GM12878 (cell line): ENCODE measurements around the gene AQP5. TPM values are rescaled to one million over a fixed set of nuclear protein-coding genes. Genes with fewer than 3 reads are reported as not detected.

Source experiments
- ATAC-seq: fragments of 200-7000 bp; cut with Tn5 transposase; 3 replicates; pipeline ENCODE4 v1.9.1; 2020; ENCODE audit warnings: mild to moderate bottlenecking, moderate library complexity
- BruUV-seq: library from RNA; stranded (reverse); fragments of 400-500 nt; replicated peaks from 2 replicates; lab custom pipeline; 2021; lab: Mats Ljungman, UMichigan
- CTCF ChIA-PET: fragments of 300-600 bp; sonication (Branson Sonifier 250); formaldehyde crosslinking; extraction: SDS; loops from one replicate; lab custom pipeline; 2021; ENCODE audit warnings: inconsistent platforms; lab: Yijun Ruan, JAX
- POLR2A ChIA-PET: fragments of 350-600 bp; formaldehyde crosslinking; extraction: SDS; loops from one replicate; lab custom pipeline; 2021; ENCODE audit warnings: inconsistent platforms; lab: Charles Lee
- RAD21 ChIA-PET: fragments of 300-600 bp; sonication (Branson Sonifier 250); formaldehyde crosslinking; loops from one replicate; lab custom pipeline; 2023; ENCODE audit warnings: antibody characterized with exemption; ENCODE audit not compliant: unreplicated experiment; lab: Charles Lee
- SMC1A ChIA-PET: fragments of 300-600 bp; sonication (Branson Sonifier 250); formaldehyde crosslinking; loops from one replicate; lab custom pipeline; 2023; ENCODE audit not compliant: unreplicated experiment, uncharacterized antibody; lab: Charles Lee
- DNase-seq: peaks from one replicate; pipeline ENCODE4 v3.0.0-alpha.2; 2011; ENCODE audit warnings: low read depth, low spot score
- FAIRE-seq: peaks from 3 replicates; lab custom pipeline; 2011; peaks lifted over from hg19 to GRCh38; lab: Jason Lieb, UNC
- H2AFZ ChIP-seq: 2 replicates; pipeline ENCODE4 v1.6.0; 2011; ENCODE audit warnings: low read depth, low read length, control low read depth; ENCODE audit not compliant: control insufficient read depth
- H3K27ac ChIP-seq: 2 replicates; pipeline ENCODE4 v1.5.1; 2011; ENCODE audit warnings: control low read depth; ENCODE audit not compliant: control insufficient read depth, insufficient read depth
- H3K27me3 ChIP-seq, 2 experiments: replicated peaks in 1 of 2; 2 replicates each; pipeline versions ENCODE4 v1.6.0 to v1.6.1; 2011; ENCODE audit warnings: low read length in 1 of 2; ENCODE audit not compliant: control insufficient read depth in 2 of 2, insufficient read depth in 2 of 2
- H3K36me3 ChIP-seq, 2 experiments: 2 replicates each; pipeline ENCODE4 v1.5.1; 2011; ENCODE audit warnings: low read length in 1 of 2; ENCODE audit not compliant: control insufficient read depth in 2 of 2, insufficient read depth in 2 of 2
- H3K4me1 ChIP-seq: 2 replicates; pipeline ENCODE4 v1.6.1; 2011; ENCODE audit warnings: mild to moderate bottlenecking, low read length, moderate library complexity, mixed read lengths; ENCODE audit not compliant: control insufficient read depth, insufficient read depth
- H3K4me2 ChIP-seq: 2 replicates; pipeline ENCODE4 v1.6.0; 2011; ENCODE audit warnings: control low read depth; ENCODE audit not compliant: control insufficient read depth, insufficient read depth
- H3K4me3 ChIP-seq: fragments of 200-600 bp; sonication (generic); 2 replicates; pipeline ENCODE4 v1.5.1; 2016
- H3K79me2 ChIP-seq: 2 replicates; pipeline ENCODE4 v1.6.0; 2011; ENCODE audit warnings: low read length; ENCODE audit not compliant: control insufficient read depth, insufficient read depth
- H3K9ac ChIP-seq: 2 replicates; pipeline ENCODE4 v1.8.0; 2011; ENCODE audit warnings: low read length, control low read depth, mixed read lengths; ENCODE audit not compliant: control insufficient read depth, insufficient read depth
- H3K9me3 ChIP-seq: replicated peaks from 3 replicates; pipeline ENCODE4 v1.5.1; 2011; ENCODE audit warnings: mild to moderate bottlenecking, low read length; ENCODE audit not compliant: control insufficient read depth, insufficient read depth
- H4K20me1 ChIP-seq: 2 replicates; pipeline ENCODE4 v1.6.0; 2011; ENCODE audit not compliant: control insufficient read depth, insufficient read depth
- CUX1 ChIP-seq: IDR thresholded peaks from 2 replicates; pipeline ENCODE4 v1.6.1; 2012; ENCODE audit warnings: improper control_type of control experiment, low read depth, low read length; ENCODE audit not compliant: insufficient replicate concordance
- ETV6 ChIP-seq, 2 experiments: fragments of 450-650 bp in 1 of 2; IDR thresholded peaks in 1 of 2; conservative IDR thresholded peaks in 1 of 2; 2 replicates each; pipeline ENCODE4 v1.6.1; 2014; ENCODE audit warnings: antibody characterized with exemption in 1 of 2, borderline replicate concordance in 1 of 2, low read depth in 1 of 2, mild to moderate bottlenecking in 1 of 2, moderate library complexity in 1 of 2
- FOXM1 ChIP-seq: IDR thresholded peaks from 2 replicates; pipeline ENCODE4 v1.6.1; 2012; ENCODE audit warnings: low read depth, mild to moderate bottlenecking, inconsistent platforms, low read length, moderate library complexity
- POLR2AphosphoS2 ChIP-seq: IDR thresholded peaks from 2 replicates; pipeline ENCODE4 v1.6.1; 2011; ENCODE audit warnings: low read depth, mild to moderate bottlenecking, low read length, improper control_type of control experiment, moderate library complexity
- RBBP5 ChIP-seq: fragments of 200-600 bp; sonication (generic); conservative IDR thresholded peaks from 2 replicates; pipeline ENCODE4 v1.6.1; 2016
- SREBF1 ChIP-seq: IDR thresholded peaks from 2 replicates; pipeline ENCODE4 v1.6.1; 2012; ENCODE audit warnings: mild to moderate bottlenecking, low read length
- SREBF2 ChIP-seq: IDR thresholded peaks from 2 replicates; pipeline ENCODE4 v1.6.1; 2012; ENCODE audit warnings: mild to moderate bottlenecking, low read length
- SUPT20H ChIP-seq: IDR thresholded peaks from 2 replicates; pipeline ENCODE4 v1.6.1; 2011; ENCODE audit warnings: low read depth, mild to moderate bottlenecking, low read length, moderate library complexity, borderline replicate concordance; ENCODE audit not compliant: control insufficient read depth
- ZBTB11 ChIP-seq: fragments of 450-650 bp; formaldehyde crosslinking; IDR thresholded peaks from 2 replicates; pipeline ENCODE4 v1.5.0; 2022; ENCODE audit warnings: mild to moderate bottlenecking, missing genetic modification characterization
- ZNF207 ChIP-seq: fragments of 450-650 bp; IDR thresholded peaks from 2 replicates; pipeline ENCODE4 v1.6.1; 2014; ENCODE audit warnings: antibody characterized with exemption, mild to moderate bottlenecking, borderline replicate concordance
- WGBS: methylation state at CpG from one replicate; pipeline ENCODE4 v1.1.6; 2016; ENCODE audit warnings: low lambda C conversion rate; ENCODE audit not compliant: insufficient replicate concordance, insufficient coverage; ENCODE audit errors: missing lambda C conversion rate; 5-methylcytosine and 5-hydroxymethylcytosine counted together
- in situ Hi-C: fragments of 300-500 bp; cut with MboI; formaldehyde crosslinking; loops from 9 replicates; pipeline ENCODE4 v1.14.3; 2018; ENCODE audit warnings: mixed read lengths
- intact Hi-C: fragments of 100-400 bp; cut with micrococcal nuclease; formaldehyde crosslinking; loops from one replicate; pipeline ENCODE4 v1.14.2; 2022; ENCODE audit not compliant: unreplicated experiment
- polyA plus RNA-seq, 11 experiments: library from polyadenylated mRNA; depleted of rRNA in 4 of 11; unstranded in 6 of 11; stranded (reverse) in 5 of 11; fragments of >200 nt; fragmentation: Nextera tagmentation in 4 of 11; fragmentation: Illumina TruSeq in 1 of 11; extraction: Ambion mirVana in 4 of 11; extraction: Trizol in 1 of 11; gene quantifications; 1 replicate in 1 of 11; 2 replicates in 10 of 11; pipeline versions ENCODE4 v1.2.1 to v1.2.3, GENCODE V29; 2011 to 2016; ENCODE audit warnings: inconsistent platforms in 2 of 11, missing spikeins in 2 of 11, low read depth in 1 of 11
- total RNA-seq, 4 experiments: library from RNA; depleted of rRNA in 3 of 4; stranded (reverse); fragments of >200 nt in 3 of 4; fragmentation: Illumina TruSeq in 1 of 4; extraction: Trizol in 1 of 4; gene quantifications; 2 replicates each; pipeline versions ENCODE4 v1.2.1 to v1.2.3, GENCODE V29; 2013 to 2021

Gene AQP5
- total and polyA plus RNA-seq, 10 of the 15 experiments (the other 5 are each of a cell fraction or from before 2014, with no cell fraction given) = not detected

GRCh38 chr12:49944046-49944445 lies 17.6 kb upstream of the AQP5 start (continued):
- TF ChIP-seq ZBTB11 (CRISPR knock-in tag) (no peak), ETV6 (conservative IDR thresholded peaks at IDR 0.05 in 1 of 2, IDR thresholded peaks at IDR 0.05 in 1 of 2; ENCODE audit: borderline replicate concordance in 1 of 2, low read depth in 1 of 2) (no peak), POLR2AphosphoS2 (no peak), SREBF2 (no peak), SREBF1 (no peak), FOXM1 (no peak), ZNF207 (no peak)

- BruUV-seq = no TSS peak
- ChIA-PET CTCF (interaction anchor here (1.0 to 2.8 kb wide), 18 partner anchors 8 to 204 kb away, joined by 3 to 35 read pairs (median 6); partner anchors contain the start of genes BCDIN3D and TMBIM6), POLR2A (no interaction called here)
These were observed 17.0 kb upstream of the AQP5 start for GRCh38 chr12:49944718-49945117.

More at GRCh38 chr12:49944718-49945117, 17.0 kb upstream of the AQP5 start:
- Histone ChIP-seq H3K79me2 (no peaks in the 10 kb centered on the region), H2AFZ (no peak overlapping the region), H3K9me3 (no peaks in the 10 kb centered on the region), H3K4me1 (no peaks in the 10 kb centered on the region), H3K27ac (no peak overlapping the region), H3K4me2 (no peak overlapping the region), H3K27me3 (no peaks in the 10 kb centered on the region; a peak in 1 of 4 replicates), H4K20me1 (no peaks in the 10 kb centered on the region), H3K9ac (no peak overlapping the region), H3K4me3 (no peak overlapping the region), H3K36me3 (no peaks in the 10 kb centered on the region)
- intact Hi-C loops (no loop called here), in situ Hi-C loops (no loop called here)
- RAD21 ChIA-PET = interaction anchor here (0.9 to 1.6 kb wide), 2 partner anchors 78 to 111 kb away, joined by 4 read pairs; no protein-coding TSS in a partner anchor
- WGBS = 68% methylated on average over 3 of the region's 3 CpGs
- FAIRE-seq (no peak), DNase-seq (no peak), ATAC-seq (no peak)
- SMC1A ChIA-PET = interaction anchor here (1.2 to 2.0 kb wide), 3 partner anchors 12 to 126 kb away, joined by 3 to 8 read pairs (median 5); no protein-coding TSS in a partner anchor
- TF ChIP-seq RBBP5 = no peak
- TF ChIP-seq CUX1 = no peak
- no peak for TF ChIP-seq SUPT20H
